ENCODE data around the gene FOXK2.

DNA sequence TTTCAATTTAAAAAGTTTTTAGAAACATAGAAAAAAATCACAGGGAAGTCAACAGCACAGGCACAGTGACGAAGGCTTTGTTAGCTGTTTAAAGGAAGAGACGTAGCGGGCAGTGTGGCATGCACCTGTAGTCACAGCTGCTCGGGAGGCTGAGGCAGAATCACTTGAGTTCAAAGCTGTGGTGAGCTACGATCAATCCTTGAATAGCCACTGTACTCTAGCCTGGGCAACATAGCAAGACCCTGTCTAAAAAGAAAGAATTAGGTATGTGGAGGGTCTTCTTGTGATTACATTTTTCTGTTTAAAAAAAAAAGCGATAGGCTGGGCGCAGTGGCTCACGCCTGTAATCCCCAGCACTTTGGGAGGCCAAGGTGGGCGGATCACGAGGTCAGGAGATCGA is 50.1 kb downstream of the FOXK2 start:
- no peak for TF ChIP-seq CTCF (IDR thresholded peaks at IDR 0.05)
- no peak for TF ChIP-seq ZBTB21 (CRISPR knock-in tag; IDR thresholded peaks at IDR 0.05; ENCODE audit: borderline replicate concordance)
- no peak for TF ChIP-seq SP1 (CRISPR knock-in tag; conservative IDR thresholded peaks at IDR 0.05)
- TF ChIP-seq SMAD4 (CRISPR knock-in tag; IDR thresholded peaks at IDR 0.05) = no peak
- no peak for TF ChIP-seq ATF1 (CRISPR knock-in tag; IDR thresholded peaks at IDR 0.05)
- TF ChIP-seq, protein P1, sequence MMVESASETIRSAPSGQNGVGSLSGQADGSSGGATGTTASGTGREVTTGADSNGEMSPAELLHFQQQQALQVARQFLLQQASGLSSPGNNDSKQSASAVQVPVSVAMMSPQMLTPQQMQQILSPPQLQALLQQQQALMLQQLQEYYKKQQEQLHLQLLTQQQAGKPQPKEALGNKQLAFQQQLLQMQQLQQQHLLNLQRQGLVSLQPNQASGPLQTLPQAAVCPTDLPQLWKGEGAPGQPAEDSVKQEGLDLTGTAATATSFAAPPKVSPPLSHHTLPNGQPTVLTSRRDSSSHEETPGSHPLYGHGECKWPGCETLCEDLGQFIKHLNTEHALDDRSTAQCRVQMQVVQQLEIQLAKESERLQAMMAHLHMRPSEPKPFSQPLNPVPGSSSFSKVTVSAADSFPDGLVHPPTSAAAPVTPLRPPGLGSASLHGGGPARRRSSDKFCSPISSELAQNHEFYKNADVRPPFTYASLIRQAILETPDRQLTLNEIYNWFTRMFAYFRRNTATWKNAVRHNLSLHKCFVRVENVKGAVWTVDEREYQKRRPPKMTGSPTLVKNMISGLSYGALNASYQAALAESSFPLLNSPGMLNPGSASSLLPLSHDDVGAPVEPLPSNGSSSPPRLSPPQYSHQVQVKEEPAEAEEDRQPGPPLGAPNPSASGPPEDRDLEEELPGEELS (CRISPR knock-in tag; IDR thresholded peaks at IDR 0.05) = no peak
- TF ChIP-seq, protein P2, sequence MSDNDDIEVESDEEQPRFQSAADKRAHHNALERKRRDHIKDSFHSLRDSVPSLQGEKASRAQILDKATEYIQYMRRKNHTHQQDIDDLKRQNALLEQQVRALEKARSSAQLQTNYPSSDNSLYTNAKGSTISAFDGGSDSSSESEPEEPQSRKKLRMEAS (CRISPR knock-in tag; IDR thresholded peaks at IDR 0.05) = no peak
- no peak for TF ChIP-seq JUN (CRISPR knock-in tag; IDR thresholded peaks at IDR 0.05)
- no peak for TF ChIP-seq ZNF138 (CRISPR knock-in tag; conservative IDR thresholded peaks at IDR 0.05)
- TF ChIP-seq ZNF232 (CRISPR knock-in tag; IDR thresholded peaks at IDR 0.05) = no peak
- TF ChIP-seq GRHL2 (CRISPR knock-in tag; IDR thresholded peaks at IDR 0.05; ENCODE audit: insufficient replicate concordance, severe bottlenecking) = no peak

All from WTC11 (cell line).